PC-3 (cell line): Measurements from ENCODE around the gene SUSD6.

Experiments used
- CTCF ChIP-seq: fragments of 300-600 bp; sonication (generic); conservative IDR thresholded peaks from 2 replicates; pipeline ENCODE4 v1.5.1; 2017; ENCODE audit warnings: antibody characterized with exemption, low read depth, mild to moderate bottlenecking, low read length
- EZH2 ChIP-seq: fragments of 300-600 bp; sonication (generic); IDR thresholded peaks from one replicate; pipeline ENCODE4 v1.6.1; 2017; ENCODE audit warnings: antibody characterized with exemption, mild to moderate bottlenecking, low read length; ENCODE audit not compliant: unreplicated experiment
- EZH2phosphoT487 ChIP-seq: fragments of 300-600 bp; sonication (generic); IDR thresholded peaks from 2 replicates; pipeline ENCODE4 v1.6.1; 2018; ENCODE audit warnings: mild to moderate bottlenecking, antibody characterized with exemption, low read length, borderline replicate concordance

GRCh38 chr14:69699748-69700303, 88.4 kb downstream of the SUSD6 start:
- no peak for TF ChIP-seq CTCF
- TF ChIP-seq EZH2phosphoT487: no peak
- no peak for TF ChIP-seq EZH2
